GM12878 (cell line): Measurements from ENCODE around the gene CDC42BPB. TPM values are rescaled to one million over a fixed set of nuclear protein-coding genes. Genes with fewer than 3 reads are reported as not detected.
A peak's percentile ranks its signal among the peaks of the same experiment; 100 is the strongest.

ENCODE experiments used
- ATAC-seq: fragments of 200-7000 bp; cut with Tn5 transposase; 3 replicates; pipeline ENCODE4 v1.9.1; 2020; ENCODE audit warnings: mild to moderate bottlenecking, moderate library complexity
- BruUV-seq: library from RNA; stranded (reverse); fragments of 400-500 nt; replicated peaks from 2 replicates; lab custom pipeline; 2021; lab: Mats Ljungman, UMichigan
- CTCF ChIA-PET: fragments of 300-600 bp; sonication (Branson Sonifier 250); formaldehyde crosslinking; extraction: SDS; loops from one replicate; lab custom pipeline; 2021; ENCODE audit warnings: inconsistent platforms; lab: Yijun Ruan, JAX
- POLR2A ChIA-PET: fragments of 350-600 bp; formaldehyde crosslinking; extraction: SDS; loops from one replicate; lab custom pipeline; 2021; ENCODE audit warnings: inconsistent platforms; lab: Charles Lee
- RAD21 ChIA-PET: fragments of 300-600 bp; sonication (Branson Sonifier 250); formaldehyde crosslinking; loops from one replicate; lab custom pipeline; 2023; ENCODE audit warnings: antibody characterized with exemption; ENCODE audit not compliant: unreplicated experiment; lab: Charles Lee
- SMC1A ChIA-PET: fragments of 300-600 bp; sonication (Branson Sonifier 250); formaldehyde crosslinking; loops from one replicate; lab custom pipeline; 2023; ENCODE audit not compliant: unreplicated experiment, uncharacterized antibody; lab: Charles Lee
- DNase-seq: peaks from one replicate; pipeline ENCODE4 v3.0.0-alpha.2; 2011; ENCODE audit warnings: low read depth, low spot score
- FAIRE-seq: peaks from 3 replicates; lab custom pipeline; 2011; peaks lifted over from hg19 to GRCh38; lab: Jason Lieb, UNC
- H2AFZ ChIP-seq: 2 replicates; pipeline ENCODE4 v1.6.0; 2011; ENCODE audit warnings: low read depth, low read length, control low read depth; ENCODE audit not compliant: control insufficient read depth
- H3K27ac ChIP-seq: 2 replicates; pipeline ENCODE4 v1.5.1; 2011; ENCODE audit warnings: control low read depth; ENCODE audit not compliant: control insufficient read depth, insufficient read depth
- H3K27me3 ChIP-seq, 2 experiments: replicated peaks in 1 of 2; 2 replicates each; pipeline versions ENCODE4 v1.6.0 to v1.6.1; 2011; ENCODE audit warnings: low read length in 1 of 2; ENCODE audit not compliant: control insufficient read depth in 2 of 2, insufficient read depth in 2 of 2
- H3K36me3 ChIP-seq, 2 experiments: 2 replicates each; pipeline ENCODE4 v1.5.1; 2011; ENCODE audit warnings: low read length in 1 of 2; ENCODE audit not compliant: control insufficient read depth in 2 of 2, insufficient read depth in 2 of 2
- H3K4me1 ChIP-seq: 2 replicates; pipeline ENCODE4 v1.6.1; 2011; ENCODE audit warnings: mild to moderate bottlenecking, low read length, moderate library complexity, mixed read lengths; ENCODE audit not compliant: control insufficient read depth, insufficient read depth
- H3K4me2 ChIP-seq: 2 replicates; pipeline ENCODE4 v1.6.0; 2011; ENCODE audit warnings: control low read depth; ENCODE audit not compliant: control insufficient read depth, insufficient read depth
- H3K4me3 ChIP-seq: fragments of 200-600 bp; sonication (generic); 2 replicates; pipeline ENCODE4 v1.5.1; 2016
- H3K79me2 ChIP-seq: 2 replicates; pipeline ENCODE4 v1.6.0; 2011; ENCODE audit warnings: low read length; ENCODE audit not compliant: control insufficient read depth, insufficient read depth
- H3K9ac ChIP-seq: 2 replicates; pipeline ENCODE4 v1.8.0; 2011; ENCODE audit warnings: low read length, control low read depth, mixed read lengths; ENCODE audit not compliant: control insufficient read depth, insufficient read depth
- H3K9me3 ChIP-seq: replicated peaks from 3 replicates; pipeline ENCODE4 v1.5.1; 2011; ENCODE audit warnings: mild to moderate bottlenecking, low read length; ENCODE audit not compliant: control insufficient read depth, insufficient read depth
- H4K20me1 ChIP-seq: 2 replicates; pipeline ENCODE4 v1.6.0; 2011; ENCODE audit not compliant: control insufficient read depth, insufficient read depth
- BCL3 ChIP-seq: IDR thresholded peaks from 2 replicates; pipeline ENCODE4 v1.6.1; 2011; ENCODE audit warnings: borderline replicate concordance, low read depth, mild to moderate bottlenecking, moderate library complexity, low read length; ENCODE audit not compliant: insufficient read depth, poor library complexity, severe bottlenecking
- HSF1 ChIP-seq: fragments of 150-350 bp; IDR thresholded peaks from 2 replicates; pipeline ENCODE4 v1.6.1; 2014; ENCODE audit warnings: mild to moderate bottlenecking, low read depth, low read length
- MYC ChIP-seq: IDR thresholded peaks from 2 replicates; pipeline ENCODE4 v1.6.1; 2011; ENCODE audit warnings: mild to moderate bottlenecking, low read length, moderate library complexity, inconsistent platforms; ENCODE audit not compliant: insufficient read depth, insufficient replicate concordance, insufficient read length, severe bottlenecking
- PBX3 ChIP-seq: IDR thresholded peaks from 2 replicates; pipeline ENCODE4 v1.6.1; 2011; ENCODE audit warnings: mild to moderate bottlenecking, low read depth, low read length, moderate library complexity; ENCODE audit not compliant: insufficient replicate concordance
- PKNOX1 ChIP-seq: fragments of 450-650 bp; IDR thresholded peaks from 2 replicates; pipeline ENCODE4 v1.6.1; 2016; ENCODE audit warnings: mild to moderate bottlenecking
- POLR2A ChIP-seq: IDR thresholded peaks from 2 replicates; pipeline ENCODE4 v1.6.1; 2011; ENCODE audit warnings: low read depth, mild to moderate bottlenecking, low read length
- ZSCAN29 ChIP-seq: fragments of 450-650 bp; IDR thresholded peaks from 2 replicates; pipeline ENCODE4 v1.6.1; 2017; ENCODE audit warnings: mild to moderate bottlenecking, moderate library complexity
- WGBS: methylation state at CpG from one replicate; pipeline ENCODE4 v1.1.6; 2016; ENCODE audit warnings: low lambda C conversion rate; ENCODE audit not compliant: insufficient replicate concordance, insufficient coverage; ENCODE audit errors: missing lambda C conversion rate; 5-methylcytosine and 5-hydroxymethylcytosine counted together
- in situ Hi-C: fragments of 300-500 bp; cut with MboI; formaldehyde crosslinking; loops from 9 replicates; pipeline ENCODE4 v1.14.3; 2018; ENCODE audit warnings: mixed read lengths
- intact Hi-C: fragments of 100-400 bp; cut with micrococcal nuclease; formaldehyde crosslinking; loops from one replicate; pipeline ENCODE4 v1.14.2; 2022; ENCODE audit not compliant: unreplicated experiment
- polyA plus RNA-seq, 11 experiments: library from polyadenylated mRNA; depleted of rRNA in 4 of 11; unstranded in 6 of 11; stranded (reverse) in 5 of 11; fragments of >200 nt; fragmentation: Nextera tagmentation in 4 of 11; fragmentation: Illumina TruSeq in 1 of 11; extraction: Ambion mirVana in 4 of 11; extraction: Trizol in 1 of 11; gene quantifications; 1 replicate in 1 of 11; 2 replicates in 10 of 11; pipeline versions ENCODE4 v1.2.1 to v1.2.3, GENCODE V29; 2011 to 2016; ENCODE audit warnings: inconsistent platforms in 2 of 11, missing spikeins in 2 of 11, low read depth in 1 of 11
- total RNA-seq, 4 experiments: library from RNA; depleted of rRNA in 3 of 4; stranded (reverse); fragments of >200 nt in 3 of 4; fragmentation: Illumina TruSeq in 1 of 4; extraction: Trizol in 1 of 4; gene quantifications; 2 replicates each; pipeline versions ENCODE4 v1.2.1 to v1.2.3, GENCODE V29; 2013 to 2021

Gene CDC42BPB
- total and polyA plus RNA-seq, 10 of the 15 experiments (the other 5 are each of a cell fraction or from before 2014, with no cell fraction given) = 0.42 to 22.1 (median 13.3) TPM

GRCh38 chr14:102916347-102917055, 140.8 kb downstream of the CDC42BPB start:
- no peak for DNase-seq
- Histone ChIP-seq H3K27me3 (no peaks in the 10 kb centered on the region), H3K4me1 (peaks cover 22% of the 10 kb centered on the region), H3K27ac (no peak overlapping the region), H4K20me1 (no peaks in the 10 kb centered on the region), H3K9me3 (no peaks in the 10 kb centered on the region), H3K9ac (no peak overlapping the region), H3K36me3 (no peaks in the 10 kb centered on the region; a peak in 2 of 4 replicates), H2AFZ (no peak overlapping the region), H3K4me2 (no peak overlapping the region), H3K79me2 (no peaks in the 10 kb centered on the region), H3K4me3 (no peak overlapping the region)
- intact Hi-C loops (loop anchor here (5.0 to 10.0 kb wide), 3 partner anchors 139 to 392 kb away; partner anchors contain the start of genes RCOR1 and TRAF3), in situ Hi-C loops (no loop called here)
- no peak for FAIRE-seq
- TF ChIP-seq ZSCAN29 = no peak
- TF ChIP-seq BCL3 = peak; percentile 26
- peak; percentile 27 for TF ChIP-seq MYC
- peak; percentile 56 for TF ChIP-seq PKNOX1
- TF ChIP-seq PBX3 = peak; percentile 17
- TF ChIP-seq POLR2A = peak; percentile 53
- TF ChIP-seq HSF1 = no peak
- ChIA-PET SMC1A (interaction anchor here (0.8 to 5.4 kb wide), 4 partner anchors 15 to 225 kb away, joined by 3 to 52 read pairs (median 4); no protein-coding TSS in a partner anchor), RAD21 (interaction anchor here (1.5 to 3.6 kb wide), 3 partner anchors 133 to 222 kb away, joined by 3 to 20 read pairs (median 15); no protein-coding TSS in a partner anchor), POLR2A (interaction anchor here (1.2 kb wide), 1 partner anchor 12 kb away, joined by 3 read pairs; no protein-coding TSS in a partner anchor), CTCF (interaction anchor here (0.5 to 4.5 kb wide), 9 partner anchors 14 to 392 kb away, joined by 3 to 47 read pairs (median 6); no protein-coding TSS in a partner anchor)
- ATAC-seq = peak; percentile 17
- no TSS peak for BruUV-seq
- WGBS = 33% methylated on average over 18 of the region's 18 CpGs
